Right lobe of liver (tissue), 6 donors: ENCODE results near the gene GNAZ. TPM values are rescaled to one million over a fixed set of nuclear protein-coding genes. Genes with fewer than 3 reads are reported as not detected.

Experiments used
- ATAC-seq, 4 donors: fragments of 200-7000 bp; cut with Tn5 transposase; one replicate each; pipeline ENCODE4 v1.9.1; 2020; ENCODE audit warnings: mild to moderate bottlenecking in 4 of 4, moderate library complexity in 4 of 4
- DNase-seq, 3 donors: peaks; one replicate each; pipeline ENCODE4 v3.0.0-alpha.2; 2020
- H3K27ac ChIP-seq, 3 donors: fragments of 200-600 bp; one replicate each; pipeline ENCODE4 v1.8.0; 2022
- H3K27me3 ChIP-seq, 2 donors: fragments of 200-600 bp; one replicate each; pipeline ENCODE4 v1.8.0; 2022
- H3K36me3 ChIP-seq, 4 donors: fragments of 200-600 bp; sonication (generic) in 1 of 4; one replicate each; pipeline versions ENCODE4 v1.5.1 to v1.8.0; 2017 to 2022; ENCODE audit warnings: control low read depth in 1 of 4
- H3K4me1 ChIP-seq, 4 donors: fragments of 200-600 bp; sonication (generic) in 1 of 4; one replicate each; pipeline versions ENCODE4 v1.5.1 to v1.8.0; 2017 to 2022; ENCODE audit warnings: control low read depth in 1 of 4
- H3K4me3 ChIP-seq, 3 donors: fragments of 200-600 bp; one replicate each; pipeline ENCODE4 v1.8.0; 2022
- H3K9me3 ChIP-seq, 4 donors: fragments of 200-600 bp; sonication (generic) in 1 of 4; one replicate each; pipeline versions ENCODE4 v1.5.1 to v1.8.0; 2017 to 2022; ENCODE audit warnings: control low read depth in 1 of 4
- POLR2A ChIP-seq: fragments of 450-650 bp; IDR thresholded peaks from one replicate; pipeline ENCODE4 v1.6.1; 2017; ENCODE audit warnings: antibody characterized with exemption, mild to moderate bottlenecking
- WGBS: methylation state at CpG from one replicate; pipeline ENCODE4 v1.1.6; 2018; ENCODE audit warnings: low coverage, low lambda C conversion rate; ENCODE audit not compliant: insufficient coverage; ENCODE audit errors: missing lambda C conversion rate; 5-methylcytosine and 5-hydroxymethylcytosine counted together
- intact Hi-C, 2 donors: fragments of 100-400 bp; cut with DNase I; formaldehyde crosslinking; loops; one replicate each; pipeline versions ENCODE4 v1.11.2 to v1.14.1; 2022
- total RNA-seq, 6 experiments: library from RNA; depleted of rRNA in 2 of 6; stranded (reverse); fragments of >200 nt in 2 of 6; fragmentation: NEBNext Ultra II Directional in 3 of 6; extraction: Animal tissue kit (Norgen Biotek cat#: 25700) in 3 of 6; gene quantifications; one replicate each; pipeline versions ENCODE4 v1.1.0 to v1.2.4, GENCODE V29; 2016 to 2023
- TF ChIP-seq, protein P1 (sequence below), 4 donors: fragments of 200-600 bp in 3 of 4; fragments of 450-650 bp in 1 of 4; IDR thresholded peaks; one replicate each; pipeline versions ENCODE4 v1.5.1 to v1.8.0; 2016 to 2022; ENCODE audit warnings: antibody characterized with exemption in 4 of 4, mild to moderate bottlenecking in 2 of 4
- donor health status: DM: no; HTN: yes; CAD: no.
- donor health status: DM: no; HTN: no; CAD: no.
- donor health status: DM: no; HTN: no; CAD: no.
- donor health status: DM: no; HTN: yes; CAD: no.
- donor health status: DM: no; HTN: yes; CAD: no.

GNAZ gene
- total RNA-seq, 6 experiments from 2014 or later = 0.15 to 1.5 (median 0.53) TPM

GRCh38 chr22:23057331-23057730 lies 13.0 kb upstream of the GNAZ start:
- Histone ChIP-seq H3K9me3 (no peaks in the 10 kb centered on the region), H3K36me3 (no peaks in the 10 kb centered on the region), H3K4me3 (no peak overlapping the region), H3K27me3 (no peaks in the 10 kb centered on the region), H3K27ac (no peak overlapping the region), H3K4me1 (no peaks in the 10 kb centered on the region)
- 33% methylated on average over 1 of the region's 1 CpG for WGBS
- no peak for ATAC-seq
- intact Hi-C loops = no loop called here
- TF ChIP-seq POLR2A = no peak
- TF ChIP-seq, protein P1, sequence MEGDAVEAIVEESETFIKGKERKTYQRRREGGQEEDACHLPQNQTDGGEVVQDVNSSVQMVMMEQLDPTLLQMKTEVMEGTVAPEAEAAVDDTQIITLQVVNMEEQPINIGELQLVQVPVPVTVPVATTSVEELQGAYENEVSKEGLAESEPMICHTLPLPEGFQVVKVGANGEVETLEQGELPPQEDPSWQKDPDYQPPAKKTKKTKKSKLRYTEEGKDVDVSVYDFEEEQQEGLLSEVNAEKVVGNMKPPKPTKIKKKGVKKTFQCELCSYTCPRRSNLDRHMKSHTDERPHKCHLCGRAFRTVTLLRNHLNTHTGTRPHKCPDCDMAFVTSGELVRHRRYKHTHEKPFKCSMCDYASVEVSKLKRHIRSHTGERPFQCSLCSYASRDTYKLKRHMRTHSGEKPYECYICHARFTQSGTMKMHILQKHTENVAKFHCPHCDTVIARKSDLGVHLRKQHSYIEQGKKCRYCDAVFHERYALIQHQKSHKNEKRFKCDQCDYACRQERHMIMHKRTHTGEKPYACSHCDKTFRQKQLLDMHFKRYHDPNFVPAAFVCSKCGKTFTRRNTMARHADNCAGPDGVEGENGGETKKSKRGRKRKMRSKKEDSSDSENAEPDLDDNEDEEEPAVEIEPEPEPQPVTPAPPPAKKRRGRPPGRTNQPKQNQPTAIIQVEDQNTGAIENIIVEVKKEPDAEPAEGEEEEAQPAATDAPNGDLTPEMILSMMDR (IDR thresholded peaks at IDR 0.05) = no peak
- no peak for DNase-seq

DNA sequence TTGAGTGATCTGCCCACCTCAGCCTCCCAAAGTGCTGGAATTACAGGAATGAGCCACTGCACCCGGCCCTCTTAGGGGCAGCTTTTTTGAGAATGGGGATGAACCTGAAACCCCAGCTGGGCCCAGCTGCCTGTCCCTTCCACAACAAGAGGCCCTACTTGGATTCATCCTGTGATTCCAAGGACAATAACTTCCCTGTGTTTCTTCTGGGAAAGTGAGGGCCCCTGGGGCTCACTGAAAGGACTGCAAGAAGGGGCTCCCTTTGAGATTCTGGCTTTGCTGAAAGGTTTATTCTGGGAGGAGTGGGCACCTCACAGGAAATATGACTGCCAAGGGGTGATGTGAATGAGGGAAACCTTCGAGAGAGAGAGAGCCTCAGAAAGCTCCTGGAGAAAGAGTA lies 12.3 kb upstream of the GNAZ start:
- H3K4me3 ChIP-seq = no peak overlapping the region
- no peak overlapping the region for H3K27ac ChIP-seq
- no peaks in the 10 kb centered on the region for H3K27me3 ChIP-seq
- H3K36me3 ChIP-seq = no peaks in the 10 kb centered on the region
- no peaks in the 10 kb centered on the region for H3K9me3 ChIP-seq
- intact Hi-C loops = no loop called here
- no peaks in the 10 kb centered on the region for H3K4me1 ChIP-seq
- DNase-seq (no peak), ATAC-seq (no peak)
- TF ChIP-seq, protein P1 (IDR thresholded peaks at IDR 0.05) = no peak
- no peak for TF ChIP-seq POLR2A
- 65% methylated on average over 2 of the region's 2 CpGs for WGBS

DNA sequence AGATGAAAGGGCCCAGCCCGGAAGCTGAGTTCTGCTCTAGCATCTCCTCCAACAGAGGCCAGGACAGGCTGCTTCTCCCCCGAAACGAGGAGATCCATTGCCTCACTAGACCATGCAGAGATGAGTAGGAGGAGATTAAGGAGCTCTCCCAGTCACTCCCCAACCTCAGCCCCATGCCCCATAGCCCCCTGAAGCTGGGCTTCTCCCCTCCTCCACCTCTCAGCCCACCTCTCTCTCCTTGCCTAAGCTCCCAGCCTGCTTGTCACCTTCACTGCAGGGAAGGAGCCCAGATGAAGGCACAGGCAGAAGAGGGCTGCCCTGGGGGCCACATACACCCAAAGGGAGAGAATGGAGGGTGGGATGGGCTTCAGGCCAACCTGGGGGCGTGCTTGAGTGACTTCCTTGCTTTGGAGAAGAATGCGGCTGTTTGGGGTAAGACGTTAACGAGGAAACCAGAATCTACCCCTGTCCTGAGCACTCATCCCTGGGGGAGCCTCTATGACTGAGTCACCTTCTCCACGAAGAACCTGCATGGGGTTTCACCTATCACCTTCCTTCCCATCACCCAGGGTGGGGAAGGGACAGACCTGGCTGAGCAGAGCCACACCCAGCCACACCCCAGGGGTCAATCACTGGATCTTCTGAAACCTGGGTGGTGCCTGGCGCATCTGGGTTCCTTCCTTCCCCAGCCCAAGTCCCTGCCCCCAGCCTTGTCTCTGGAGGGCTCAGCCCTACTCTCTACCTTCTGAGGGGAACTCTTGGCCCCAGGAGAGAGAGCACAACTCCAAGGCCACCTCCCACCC lies 11.6 kb upstream of the GNAZ start:
- WGBS = 72% methylated on average over 3 of the region's 9 CpGs
- H3K27me3 ChIP-seq = no peaks in the 10 kb centered on the region
- intact Hi-C loops = no loop called here

GRCh38 chr22:23059284-23059948 lies 10.9 kb upstream of the GNAZ start:
- intact Hi-C loops = no loop called here
- TF ChIP-seq POLR2A = no peak
- TF ChIP-seq, protein P1 (IDR thresholded peaks at IDR 0.05) = no peak
- ATAC-seq (no peak), DNase-seq (peak in 2 of 3 donors; percentile 25 to 42)
- H3K4me1 ChIP-seq = no peaks in the 10 kb centered on the region
- 82% methylated on average over 4 of the region's 24 CpGs for WGBS
- H3K27ac ChIP-seq = no peak overlapping the region
- no peaks in the 10 kb centered on the region for H3K9me3 ChIP-seq
- no peaks in the 10 kb centered on the region for H3K27me3 ChIP-seq
- no peaks in the 10 kb centered on the region for H3K36me3 ChIP-seq
- no peak overlapping the region for H3K4me3 ChIP-seq

More for the DNA sequence above, 11.6 kb upstream of the GNAZ start:
- no peak overlapping the region for H3K4me3 ChIP-seq
- TF ChIP-seq, protein P1 (IDR thresholded peaks at IDR 0.05) = no peak
- no peak for TF ChIP-seq POLR2A
- no peak overlapping the region for H3K27ac ChIP-seq
- H3K4me1 ChIP-seq = no peaks in the 10 kb centered on the region
- DNase-seq (peak in 2 of 3 donors; percentile 24 to 27), ATAC-seq (no peak)
- H3K36me3 ChIP-seq = no peaks in the 10 kb centered on the region
- H3K9me3 ChIP-seq = no peaks in the 10 kb centered on the region
